UCSD-AML1 (cell line): Measurements from ENCODE around the gene LRRC74B.
A peak's percentile ranks its signal among the peaks of the same experiment; 100 is the strongest.
"Not testable (repeated sequence)": the region's sequence is repeated elsewhere in the genome, so short reads cannot be mapped to it uniquely, and the experiment has no call there.

Experiments used
- DNase-seq: peaks from one replicate; lab custom pipeline; 2025; ENCODE audit not compliant: unreplicated experiment; lab: John Stamatoyannopoulos, UW

The LRRC74B gene

GRCh38 chr22:21031545-21032036 lies 14.2 kb upstream of the LRRC74B start:
- DNase-seq: no peak

DNA sequence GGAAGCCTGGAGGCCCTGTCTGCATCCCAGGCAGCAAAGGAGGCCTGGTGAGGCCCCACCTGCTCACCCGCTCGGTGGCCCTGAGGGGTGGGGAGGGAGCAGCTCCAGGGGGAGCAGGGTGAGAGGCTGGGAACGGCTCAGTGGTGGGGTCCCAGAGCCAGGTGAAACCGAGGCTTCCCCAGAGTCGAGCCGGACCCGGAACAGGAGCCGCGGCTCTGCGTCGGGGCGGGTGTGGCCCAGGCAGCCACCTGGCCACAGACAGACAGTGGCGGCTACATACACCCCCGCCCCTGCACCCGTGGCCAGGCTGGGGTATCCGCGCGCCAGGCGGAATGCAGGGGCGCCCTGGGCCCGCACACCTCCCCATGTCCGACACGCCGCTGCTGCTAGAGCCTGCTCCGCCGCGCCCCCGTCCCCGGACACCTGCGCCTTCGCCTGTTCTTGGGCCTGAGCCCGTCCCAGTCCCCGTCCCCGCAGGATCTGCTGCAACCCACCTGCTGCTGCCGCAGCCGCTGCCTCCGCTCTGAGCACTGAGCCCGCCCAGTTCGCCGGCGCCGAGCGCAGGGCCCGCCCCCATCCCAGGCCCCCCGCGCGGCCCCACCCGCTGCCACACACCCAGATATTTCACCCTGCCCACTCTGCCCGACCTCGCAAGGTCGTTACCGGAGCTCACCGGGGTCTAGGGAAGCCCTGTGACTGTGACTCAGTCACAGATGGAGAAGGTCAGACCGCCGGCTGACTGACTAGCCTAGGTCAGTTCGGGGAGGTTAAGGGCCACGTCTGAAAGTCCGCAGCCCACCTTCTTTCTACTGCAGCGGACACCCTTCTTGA lies 13.5 kb upstream of the LRRC74B start, which contains the start of gene SLC7A4:
SLC7A4 (minus strand) TSS at position 525 of the 831 bp plus-strand sequence. CDS start 749 bp downstream, outside the sequence.
- DNase-seq: no peak

DNA sequence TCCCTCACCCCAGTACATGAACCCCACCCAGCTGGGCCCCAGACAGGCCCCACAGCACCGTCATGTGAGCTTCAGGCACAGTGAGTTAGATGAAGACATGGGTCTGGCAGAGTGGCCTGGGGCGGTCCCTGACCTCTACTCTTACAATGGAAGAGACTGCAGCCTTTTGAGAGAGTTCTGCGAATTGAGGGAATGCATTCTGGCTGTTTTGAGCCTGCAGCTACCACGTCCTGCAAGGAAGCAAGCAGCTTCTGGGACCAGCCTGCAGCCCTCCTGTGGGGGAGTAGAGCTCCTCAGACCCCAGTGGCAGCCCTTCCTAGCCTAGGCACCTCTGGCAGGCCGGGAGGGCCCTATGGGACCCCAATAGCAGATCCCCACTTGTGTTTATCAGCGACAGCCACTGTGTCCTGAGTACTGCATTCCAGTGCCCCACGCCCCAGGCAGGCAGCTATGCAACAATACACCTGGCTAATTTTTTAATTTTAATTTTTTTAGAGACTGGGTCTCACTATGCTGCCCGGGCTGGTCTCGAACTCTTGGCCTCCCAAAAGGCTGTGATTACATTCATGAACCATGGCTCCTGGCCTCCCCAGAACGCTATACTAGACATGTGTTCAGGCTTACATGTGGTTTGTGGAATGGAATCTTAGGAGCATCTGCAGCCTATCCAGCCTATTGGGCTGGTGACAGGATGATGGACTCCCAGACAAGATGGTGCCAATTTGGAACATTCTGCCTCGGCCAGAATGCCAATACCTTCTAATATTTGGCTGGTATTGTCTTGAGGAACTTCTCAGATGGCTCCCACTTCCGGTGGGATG lies 12.7 kb upstream of the LRRC74B start:
- DNase-seq: no peak

DNA sequence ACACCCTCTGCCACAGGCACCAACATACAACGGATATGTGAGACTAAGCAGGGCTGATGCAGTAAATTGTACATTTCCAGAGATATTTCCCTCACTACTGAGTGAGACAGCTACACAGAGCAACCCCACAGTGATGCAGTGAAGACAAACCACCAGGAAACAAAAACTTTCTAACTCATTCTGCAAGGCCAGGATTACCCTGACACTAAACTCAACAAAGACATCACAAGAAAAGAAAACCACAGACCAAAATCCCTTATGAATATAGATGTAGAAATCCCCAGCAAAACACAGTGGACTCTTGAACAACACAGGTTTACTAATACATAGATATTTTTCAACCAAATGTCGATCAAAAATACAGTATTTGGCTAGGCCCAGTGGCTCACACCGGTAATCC lies 11.9 kb upstream of the LRRC74B start:
- no peak for DNase-seq

GRCh38 chr22:21034989-21035388 lies 10.8 kb upstream of the LRRC74B start:
- no peak for DNase-seq

- DNase-seq: no peak
Observed at GRCh38 chr22:21038405-21038804, 7.3 kb upstream of the LRRC74B start.

- DNase-seq: not testable (repeated sequence)
Observed at GRCh38 chr22:21039158-21039557, 6.6 kb upstream of the LRRC74B start.

DNA sequence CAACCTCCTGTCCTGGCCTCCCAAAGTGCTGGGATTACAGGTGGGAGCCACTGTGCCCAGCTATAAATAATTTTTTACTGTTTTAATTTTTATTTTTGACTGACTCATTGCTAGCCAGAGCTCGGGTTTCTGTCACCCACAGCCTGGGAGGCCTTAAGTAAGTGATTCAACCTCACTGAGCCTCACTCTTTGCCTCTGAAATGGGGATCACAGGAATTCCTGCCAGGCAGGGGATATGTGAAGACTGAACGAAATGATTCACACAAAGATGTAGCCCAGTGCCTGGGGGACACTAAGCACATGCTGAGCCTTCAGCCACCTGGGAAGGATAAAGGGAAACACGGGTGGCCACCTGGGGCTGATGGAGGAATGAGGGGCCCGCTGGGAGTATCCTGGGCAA lies 3.8 kb upstream of the LRRC74B start:
- DNase-seq: no peak

- DNase-seq: no peak
Observed at GRCh38 chr22:21042978-21043859, 2.5 kb upstream of the LRRC74B start.

GRCh38 chr22:21043860-21044535 lies 1.7 kb upstream of the LRRC74B start:
- no peak for DNase-seq

DNA sequence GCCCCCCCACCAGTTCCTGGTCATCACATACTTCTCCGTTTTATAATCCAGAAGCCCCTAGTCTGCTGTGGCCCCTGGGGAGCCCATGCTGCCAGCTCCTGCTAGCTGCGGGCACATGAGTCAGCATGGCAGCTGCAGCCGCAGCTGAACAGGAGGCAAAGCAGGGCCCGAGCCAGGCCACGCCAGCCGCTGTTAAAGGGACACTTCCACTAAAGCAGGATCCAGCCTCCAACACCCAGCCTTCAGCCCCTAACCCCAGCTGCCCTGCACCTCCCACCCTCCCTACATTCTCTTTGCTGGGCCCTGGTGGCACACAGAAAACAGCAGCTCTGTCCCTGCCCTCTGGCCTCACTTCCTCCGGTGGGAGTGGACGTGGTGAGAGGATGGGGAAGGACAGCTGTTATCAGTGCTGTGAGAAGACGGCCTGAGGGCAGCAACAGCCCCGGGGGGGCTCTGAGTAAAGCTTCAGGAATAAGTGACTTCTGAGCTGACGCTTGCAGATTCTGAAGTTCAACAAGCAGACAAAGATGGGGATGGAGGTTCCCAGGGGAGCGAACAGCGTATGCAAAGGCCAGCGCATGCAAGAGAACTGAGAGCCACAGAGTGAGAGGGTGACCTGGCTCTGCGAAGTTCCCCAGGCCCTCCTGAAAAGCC lies 688 bp upstream of the LRRC74B start:
- peak; percentile 44 for DNase-seq

DNA sequence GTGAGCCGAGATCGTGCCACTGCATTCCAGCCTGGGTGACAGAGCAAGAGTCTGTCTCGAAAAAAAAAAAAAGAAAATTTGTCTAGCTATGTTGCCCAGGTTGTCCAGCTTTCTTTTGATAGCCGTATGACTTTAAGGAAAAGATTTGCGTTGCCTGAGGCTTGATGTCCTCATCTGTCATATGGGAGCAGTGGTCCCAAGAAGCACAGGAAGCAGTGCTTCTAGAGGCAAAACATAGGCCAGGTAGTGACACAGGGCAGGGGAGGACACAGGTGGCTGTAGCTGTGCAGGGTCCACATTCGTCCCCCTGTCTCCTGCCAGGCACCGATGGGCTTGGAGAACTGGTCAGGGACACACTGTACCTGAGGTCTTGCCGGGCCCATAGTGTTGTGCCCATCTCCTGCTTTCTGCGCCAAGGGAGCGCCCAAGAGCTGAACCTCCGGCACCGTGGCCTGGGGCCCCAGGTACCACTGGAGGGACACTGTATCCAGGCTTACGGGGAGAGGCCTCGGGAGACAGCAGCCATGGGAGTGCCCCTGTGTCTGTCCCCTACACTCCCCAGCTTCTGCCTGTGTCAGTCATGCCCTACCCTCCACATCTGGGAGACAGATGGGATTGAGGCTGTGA lies 1.4 kb downstream of the LRRC74B start:
- no peak for DNase-seq

GRCh38 chr22:21047730-21048129 lies 2.0 kb downstream of the LRRC74B start:
- DNase-seq: no peak

DNA sequence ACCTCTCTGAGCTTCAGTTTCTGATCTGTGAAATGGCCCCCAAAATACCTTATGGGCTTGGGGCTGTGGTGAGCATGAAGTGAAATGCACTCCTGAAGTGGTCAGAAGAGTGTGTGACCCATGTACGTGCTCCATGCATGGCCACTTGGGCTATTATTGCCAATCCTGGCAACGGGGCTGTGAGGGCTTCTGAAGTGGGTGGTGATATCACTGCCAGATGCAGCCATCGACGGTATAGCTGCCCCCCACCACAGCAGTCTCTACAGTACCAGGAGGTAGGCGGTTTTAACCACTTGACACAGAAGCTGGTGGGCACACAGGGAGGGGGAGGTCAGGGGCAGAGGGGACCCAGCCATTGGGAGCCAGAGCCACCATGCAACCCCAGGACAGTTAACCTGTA lies 2.7 kb downstream of the LRRC74B start:
- DNase-seq: not testable (repeated sequence)

GRCh38 chr22:21048965-21049364 lies 3.2 kb downstream of the LRRC74B start:
- DNase-seq: not testable (repeated sequence)

GRCh38 chr22:21051145-21051830 lies 5.5 kb downstream of the LRRC74B start:
- DNase-seq: no peak

DNA sequence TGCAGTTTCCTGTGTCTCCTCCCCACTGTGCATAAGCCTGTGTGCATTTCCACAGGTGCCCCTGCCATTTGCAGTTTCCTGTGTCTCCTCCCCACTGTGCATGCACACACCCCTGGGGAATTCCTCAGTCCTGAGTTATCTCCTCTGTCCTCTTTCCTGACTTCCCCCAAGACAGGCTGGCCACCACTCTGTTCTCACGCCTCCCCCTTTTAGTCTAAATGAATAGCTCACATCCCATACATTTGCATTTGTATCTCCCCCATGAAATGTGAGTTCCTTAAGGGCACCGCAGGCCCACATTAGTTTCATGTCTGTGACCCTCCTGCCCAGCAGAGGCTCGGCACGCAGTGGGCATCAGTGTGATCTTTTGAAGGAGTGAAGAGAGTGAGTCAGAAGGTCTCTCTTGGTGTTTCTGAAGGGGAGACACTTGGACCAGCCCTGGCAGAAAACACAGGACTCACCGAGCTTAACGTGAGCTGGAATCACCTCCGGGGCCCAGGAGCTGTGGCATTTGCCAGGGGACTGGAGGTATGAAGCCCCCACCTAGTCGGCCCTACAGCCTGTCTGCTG lies 6.2 kb downstream of the LRRC74B start:
- no peak for DNase-seq

DNA sequence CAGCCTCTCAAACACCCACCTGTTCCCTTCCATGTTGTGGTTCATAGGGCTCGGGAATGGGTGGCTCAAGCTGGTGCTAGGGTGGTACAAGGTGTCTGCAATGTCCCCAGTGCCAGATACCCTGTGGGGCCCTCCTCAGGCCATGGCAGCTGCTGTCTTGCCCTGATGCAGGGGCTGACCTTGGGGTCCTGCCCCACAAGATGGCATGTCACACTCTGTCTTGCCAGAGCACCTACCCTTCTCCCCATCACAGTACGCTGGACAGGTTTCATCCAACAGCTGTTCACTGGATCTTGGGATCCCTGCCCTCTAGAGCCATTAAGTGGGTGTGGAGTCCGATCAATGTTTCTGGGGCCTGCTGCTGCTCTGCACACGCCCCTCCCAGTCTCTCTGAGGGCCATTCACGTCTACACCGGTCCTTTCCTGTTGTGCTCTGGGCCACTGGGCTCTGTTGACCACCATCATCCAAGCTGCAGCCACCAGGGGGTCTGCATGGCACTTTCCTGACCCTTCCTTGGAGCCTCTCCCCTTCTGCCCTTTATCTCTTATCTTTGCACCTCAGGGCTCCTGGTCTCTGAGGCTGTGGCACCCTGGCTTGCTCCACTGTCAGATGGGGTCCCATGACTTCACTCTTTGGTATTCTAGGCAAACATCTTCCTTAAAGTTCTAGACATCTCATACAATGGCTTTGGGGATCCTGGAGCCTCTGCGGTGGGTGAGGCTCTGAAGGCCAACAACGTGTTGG lies 7.1 kb downstream of the LRRC74B start:
- no peak for DNase-seq
